GM18505 (cell line): ENCODE data around the gene NPLOC4.
A peak's percentile ranks its signal among the peaks of the same experiment; 100 is the strongest.

Source experiments
- ATAC-seq: cut with Tn5 transposase; IDR thresholded peaks from one replicate; pipeline ENCODE4 v1.9.1; 2021; ENCODE audit not compliant: unreplicated experiment
- POLR2A ChIP-seq: IDR thresholded peaks from 4 replicates; pipeline ENCODE4 v1.6.1; 2011; ENCODE audit warnings: borderline replicate concordance; ENCODE audit not compliant: insufficient read depth, insufficient read length; ENCODE audit errors: extremely low read depth

NPLOC4 gene

GRCh38 chr17:81509972-81510784, 126.7 kb downstream of the NPLOC4 start:
- no peak for ATAC-seq
- no peak for TF ChIP-seq POLR2A

- peak; percentile 77 for TF ChIP-seq POLR2A
- no peak for ATAC-seq
These were observed 127.5 kb downstream of the NPLOC4 start for GRCh38 chr17:81509207-81509971.

- TF ChIP-seq POLR2A = peak; percentile 55
- no peak for ATAC-seq
These were observed 128.2 kb downstream of the NPLOC4 start for GRCh38 chr17:81508639-81509206.
